GM19438 (cell line): ENCODE results near the gene ATP5F1E.

Experiments used
- ATAC-seq: cut with Tn5 transposase; IDR thresholded peaks from one replicate; pipeline ENCODE4 v1.9.1; 2021; ENCODE audit warnings: low read depth; ENCODE audit not compliant: unreplicated experiment

ATP5F1E gene

DNA sequence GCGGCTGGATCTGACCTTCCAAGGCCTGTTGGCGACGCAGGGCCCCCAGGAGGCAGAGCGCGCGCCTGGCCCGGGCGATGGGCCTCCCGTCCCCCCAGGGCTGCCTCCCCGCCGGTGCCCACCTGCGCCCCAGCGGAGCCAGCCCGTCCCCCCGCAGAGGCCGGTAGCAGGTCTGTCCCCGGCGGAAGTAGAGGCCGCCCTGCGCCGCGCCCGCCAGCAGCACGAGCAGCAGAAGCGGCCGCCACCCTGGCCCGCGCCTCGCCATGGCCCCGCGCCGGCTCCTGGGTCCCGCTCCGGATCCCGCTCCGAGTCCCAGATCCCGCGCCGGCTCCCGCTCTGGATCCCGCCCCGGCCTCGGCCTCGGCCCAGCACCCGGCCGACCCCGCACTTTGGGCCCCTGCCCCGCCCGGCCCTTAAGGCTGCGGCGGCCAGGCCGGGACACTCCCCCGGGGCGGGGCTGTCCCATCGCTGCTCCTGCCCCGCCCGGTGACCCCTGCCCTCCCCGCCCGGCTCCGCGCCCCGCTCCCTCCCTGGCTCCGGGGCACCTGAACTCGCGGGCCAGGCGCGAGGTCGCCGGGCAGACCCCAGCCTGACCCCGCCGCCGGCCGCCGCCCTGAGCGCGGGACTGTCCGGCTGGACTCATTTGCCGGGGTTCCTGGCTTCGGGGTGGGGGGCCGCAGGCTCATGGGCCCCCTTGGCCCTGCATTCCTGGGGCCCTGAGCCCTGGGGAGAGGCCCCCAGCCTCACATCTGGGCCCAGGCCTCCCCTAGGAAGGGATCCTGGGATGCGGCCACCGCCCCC lies 25.1 kb downstream of the ATP5F1E start, which contains the start of gene CTSZ:
CTSZ (minus strand) TSS at position 391 of the 801 bp plus-strand sequence; CDS start at position 265, 126 bp downstream.
- no peak for ATAC-seq

GRCh38 chr20:59006167-59006863 lies 25.8 kb downstream of the ATP5F1E start:
- no peak for ATAC-seq

DNA sequence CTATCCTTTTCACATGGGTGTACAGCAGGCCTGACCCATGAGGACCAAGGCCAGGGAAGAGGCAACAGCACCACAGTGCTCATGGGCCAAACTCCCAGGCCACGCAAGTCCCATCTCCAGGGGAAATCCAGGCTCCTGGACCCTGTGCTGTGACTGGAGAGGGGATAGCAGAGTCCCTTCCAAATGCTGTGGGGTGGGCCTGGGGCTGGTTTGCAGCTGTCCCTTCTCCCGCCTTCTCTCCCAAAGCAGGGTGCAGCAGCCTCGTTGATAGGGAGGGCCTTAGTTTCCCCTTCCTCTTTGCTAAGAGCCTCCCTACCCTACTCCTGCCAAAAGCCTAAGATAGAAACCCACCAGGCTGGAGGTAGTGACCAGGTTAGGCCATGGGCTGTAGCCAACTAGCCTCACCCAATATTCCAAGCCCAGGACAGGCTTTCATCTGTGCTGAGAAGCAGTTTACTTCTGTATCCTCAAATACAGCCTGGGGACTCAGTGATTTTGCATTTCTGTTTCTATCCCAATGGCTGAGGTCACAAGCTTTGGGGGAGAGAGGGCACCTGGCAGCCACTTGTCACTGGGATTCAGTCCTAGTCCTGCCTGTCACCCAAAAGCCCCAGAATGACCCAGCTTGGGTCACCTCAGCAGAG lies 26.5 kb downstream of the ATP5F1E start:
- ATAC-seq, result no peak

DNA sequence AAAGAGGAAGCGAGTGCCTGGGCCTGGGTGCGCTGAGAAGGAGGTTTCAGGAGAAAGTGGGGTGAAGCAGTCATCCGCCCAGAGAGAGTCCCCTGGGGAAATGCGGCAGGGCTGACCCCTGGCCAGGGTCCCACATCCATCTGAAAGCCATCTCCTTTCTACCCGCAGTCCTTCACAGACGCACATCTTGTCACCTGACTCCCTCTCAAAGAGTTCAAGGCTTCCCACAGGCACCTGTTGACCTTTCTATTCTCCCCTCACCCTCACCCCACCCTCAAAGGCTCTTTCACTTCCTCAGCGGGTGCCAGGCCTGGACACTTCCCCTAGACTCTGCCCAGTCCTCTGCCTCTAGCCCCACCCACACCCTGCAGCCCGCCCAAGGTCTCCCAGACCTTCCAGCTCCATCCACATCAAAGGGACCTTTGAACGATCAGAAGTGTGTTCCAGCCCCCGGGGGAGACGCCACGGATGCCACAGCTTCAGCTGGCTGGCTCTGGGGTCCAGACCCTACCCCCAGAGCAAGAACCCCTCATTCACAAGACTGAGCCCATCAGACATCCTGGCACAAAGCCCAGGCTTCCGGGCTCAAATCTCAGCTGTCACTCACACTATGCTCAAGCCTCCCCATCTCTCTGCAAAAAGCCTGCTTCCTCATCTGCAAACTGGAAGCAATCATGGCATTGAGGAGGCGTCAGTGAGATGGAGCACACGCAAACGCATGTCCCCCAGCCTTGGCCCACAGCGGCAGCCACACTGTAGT lies 27.2 kb downstream of the ATP5F1E start:
- peak; percentile 49 for ATAC-seq

DNA sequence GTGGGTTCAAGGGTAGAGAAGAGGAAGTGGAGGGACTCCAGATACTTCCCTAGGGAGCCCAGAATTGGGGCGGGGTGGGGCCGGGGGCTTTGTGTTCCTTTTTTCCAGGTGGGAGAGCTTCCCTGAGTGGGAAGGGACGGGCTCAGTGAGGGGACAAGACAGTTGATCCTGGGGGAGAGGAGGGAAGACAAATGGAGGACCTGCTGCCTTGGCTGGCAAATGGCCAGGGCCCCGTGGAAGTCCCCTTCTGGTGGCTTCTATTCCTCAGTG lies 27.7 kb downstream of the ATP5F1E start:
- ATAC-seq, result no peak

- no peak for ATAC-seq
Measured at GRCh38 chr20:59003836-59004492, 28.2 kb downstream of the ATP5F1E start.

DNA sequence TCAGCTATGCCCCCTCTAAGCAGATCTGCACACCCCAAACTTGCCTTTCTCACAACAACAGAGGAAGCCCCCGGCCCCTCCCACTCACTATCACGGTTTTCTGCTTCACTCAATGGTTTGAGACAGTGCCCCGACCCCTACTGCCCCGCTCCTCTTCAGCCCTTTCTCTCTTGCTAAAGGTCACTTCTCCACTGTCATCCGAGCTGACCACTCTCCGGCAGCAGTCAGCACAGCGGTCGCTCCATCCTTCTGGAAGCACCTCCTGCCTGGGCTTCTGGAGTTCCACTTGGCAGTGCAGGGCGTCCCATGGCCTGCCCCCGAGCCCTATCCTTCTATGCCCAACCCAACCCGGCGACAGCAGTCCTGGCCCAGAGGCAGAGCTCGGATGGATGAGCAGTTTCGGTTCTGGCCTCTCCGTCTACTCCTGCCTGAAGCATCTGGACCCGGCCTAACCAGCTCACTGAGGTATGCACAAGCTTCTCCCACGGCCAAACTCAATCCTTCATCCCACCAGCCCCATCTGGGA lies 29.2 kb downstream of the ATP5F1E start:
- ATAC-seq, result no peak

DNA sequence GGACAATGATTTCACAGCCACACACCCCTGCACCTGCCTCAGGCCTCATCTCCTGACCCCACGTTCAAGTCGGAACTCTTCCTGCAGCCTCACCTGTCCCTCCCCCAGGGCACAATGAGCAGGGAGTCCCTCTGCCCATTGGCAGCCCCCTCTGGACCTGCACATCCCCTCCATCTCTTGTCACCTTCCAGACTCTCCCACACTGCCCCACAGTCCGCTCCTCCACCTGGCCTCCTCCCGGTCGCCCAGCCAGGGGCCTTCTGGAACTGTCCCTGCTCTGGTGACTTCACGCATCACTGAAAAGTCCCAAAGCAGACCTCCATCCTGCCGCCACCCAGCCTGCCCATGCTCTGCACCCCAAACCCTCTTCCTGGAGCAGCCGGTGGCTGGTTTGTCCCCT lies 29.7 kb downstream of the ATP5F1E start:
- no peak for ATAC-seq

GRCh38 chr20:59001449-59002171 lies 30.5 kb downstream of the ATP5F1E start:
- no peak for ATAC-seq

DNA sequence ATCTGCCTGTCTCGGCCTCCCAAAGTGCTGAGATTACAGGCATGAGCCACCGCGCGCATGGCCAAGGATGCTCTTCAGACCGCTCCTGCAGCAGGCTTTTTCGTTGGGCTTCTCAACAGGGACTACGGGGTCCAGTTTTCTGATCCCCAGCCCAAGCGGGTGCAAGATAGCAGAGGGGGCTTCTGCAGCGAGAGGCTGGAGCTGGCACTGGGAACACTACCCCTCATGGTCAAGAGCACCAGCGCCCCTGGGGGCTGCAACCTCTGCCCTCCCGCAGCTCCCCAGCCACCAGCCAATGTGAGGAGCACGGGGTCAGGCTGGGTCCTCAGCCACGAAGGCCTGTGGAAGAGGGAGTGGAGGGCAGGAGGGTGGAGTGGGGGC lies 31.1 kb downstream of the ATP5F1E start:
- no peak for ATAC-seq

DNA sequence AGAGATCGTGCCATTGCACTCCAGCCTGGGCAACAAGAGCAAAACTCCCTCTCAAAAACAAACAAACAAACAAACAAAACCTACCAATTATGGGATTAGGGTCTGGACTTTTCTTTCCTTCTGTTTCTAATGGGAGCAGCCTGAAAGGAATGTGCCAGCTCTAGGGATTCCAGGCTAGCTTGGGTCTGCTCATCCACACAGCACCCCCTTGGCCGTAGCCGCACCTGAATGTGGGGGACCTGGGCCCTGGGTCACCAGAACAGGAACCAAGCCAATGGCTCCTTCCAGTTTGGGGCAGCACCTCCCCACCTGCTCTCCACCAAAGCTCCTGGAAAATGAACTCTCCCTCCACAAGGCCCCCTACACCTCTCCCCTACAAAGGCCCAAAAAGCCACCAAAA lies 31.8 kb downstream of the ATP5F1E start:
- no peak for ATAC-seq

GRCh38 chr20:58998656-58999055 lies 33.5 kb downstream of the ATP5F1E start:
- ATAC-seq, result no peak

DNA sequence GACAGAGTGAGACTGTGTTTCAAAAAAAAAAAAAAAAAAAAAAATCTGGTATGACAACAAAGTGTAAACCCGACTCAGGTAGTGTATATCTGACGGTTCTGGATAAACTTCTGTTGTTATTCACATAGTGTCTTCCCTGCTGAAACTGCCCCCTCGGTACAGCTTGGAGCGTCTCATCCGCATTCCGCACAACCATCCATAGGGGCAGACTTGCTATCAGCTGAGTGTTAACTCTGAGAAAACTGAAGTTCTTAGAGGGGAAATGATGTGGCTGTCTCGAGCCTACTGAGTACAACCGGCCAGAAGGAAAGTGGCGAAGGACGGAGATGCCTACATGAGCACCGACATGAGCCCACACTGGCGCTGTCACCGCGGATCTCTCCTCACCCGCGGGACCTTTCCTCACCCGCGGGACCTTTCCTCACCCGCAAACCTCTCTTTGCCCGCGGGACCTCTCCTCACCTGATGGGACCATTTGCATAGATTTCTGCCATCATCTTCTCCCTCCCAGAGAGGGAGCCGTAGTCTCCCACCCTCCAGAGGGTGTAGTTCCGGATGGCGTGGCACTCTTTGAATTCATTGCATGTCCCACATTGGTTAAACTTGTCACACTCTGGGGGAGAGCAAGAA lies 34.9 kb downstream of the ATP5F1E start:
- no peak for ATAC-seq

DNA sequence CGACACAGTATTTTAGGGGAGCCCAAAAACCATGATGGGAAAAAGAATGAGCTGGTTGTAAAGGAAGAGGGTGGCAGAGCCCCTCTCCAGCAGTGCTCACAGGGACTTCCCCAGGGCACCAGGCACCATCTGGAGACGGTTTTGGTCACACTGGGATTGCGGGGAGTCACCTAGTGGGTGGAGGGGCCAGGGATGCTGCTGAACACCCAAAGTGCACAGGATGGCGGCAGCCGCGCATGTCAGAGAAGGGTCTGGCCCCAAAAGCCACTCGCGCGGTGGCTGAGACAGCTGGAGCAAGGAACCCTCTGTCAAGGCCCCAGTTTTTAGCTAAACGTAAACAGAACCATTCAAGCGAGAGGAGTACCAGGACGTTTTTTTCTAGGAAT lies 35.9 kb downstream of the ATP5F1E start:
- ATAC-seq, result no peak

DNA sequence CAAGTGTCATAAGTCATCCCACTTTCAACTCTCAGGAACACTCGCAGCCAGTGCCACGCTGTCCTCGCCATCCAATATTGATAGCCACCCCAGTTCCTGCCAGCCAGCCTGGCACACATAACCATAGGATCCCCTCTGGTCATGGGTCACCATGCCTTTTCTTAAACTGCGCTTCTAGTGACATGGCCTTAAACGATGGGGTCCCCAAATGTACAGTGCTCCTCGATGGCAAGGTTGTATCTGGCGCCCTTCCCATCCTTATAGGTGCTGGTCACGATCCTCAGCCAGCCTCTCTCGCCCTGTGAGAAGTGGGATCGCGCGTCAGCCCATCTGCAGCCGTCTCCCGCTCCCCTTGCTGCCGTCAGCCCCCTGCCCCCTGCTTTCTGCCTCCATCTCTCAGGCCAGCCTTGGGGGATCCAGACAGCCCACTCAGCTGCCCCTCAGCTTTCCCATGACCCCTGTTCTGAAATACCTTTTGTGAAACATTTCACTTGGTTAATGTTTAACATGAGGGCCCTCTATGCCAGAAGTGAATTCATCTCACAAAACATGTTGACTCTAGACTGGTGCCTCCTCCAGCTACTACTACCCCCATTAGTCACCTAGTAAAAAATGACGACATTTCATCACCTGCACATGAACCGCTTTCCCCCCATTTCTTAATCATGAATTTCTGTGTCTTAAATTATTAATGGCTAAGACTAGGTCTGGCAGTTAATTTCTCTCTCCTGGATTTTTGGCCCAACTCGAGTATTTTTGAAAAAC lies 36.5 kb downstream of the ATP5F1E start:
- no peak for ATAC-seq

DNA sequence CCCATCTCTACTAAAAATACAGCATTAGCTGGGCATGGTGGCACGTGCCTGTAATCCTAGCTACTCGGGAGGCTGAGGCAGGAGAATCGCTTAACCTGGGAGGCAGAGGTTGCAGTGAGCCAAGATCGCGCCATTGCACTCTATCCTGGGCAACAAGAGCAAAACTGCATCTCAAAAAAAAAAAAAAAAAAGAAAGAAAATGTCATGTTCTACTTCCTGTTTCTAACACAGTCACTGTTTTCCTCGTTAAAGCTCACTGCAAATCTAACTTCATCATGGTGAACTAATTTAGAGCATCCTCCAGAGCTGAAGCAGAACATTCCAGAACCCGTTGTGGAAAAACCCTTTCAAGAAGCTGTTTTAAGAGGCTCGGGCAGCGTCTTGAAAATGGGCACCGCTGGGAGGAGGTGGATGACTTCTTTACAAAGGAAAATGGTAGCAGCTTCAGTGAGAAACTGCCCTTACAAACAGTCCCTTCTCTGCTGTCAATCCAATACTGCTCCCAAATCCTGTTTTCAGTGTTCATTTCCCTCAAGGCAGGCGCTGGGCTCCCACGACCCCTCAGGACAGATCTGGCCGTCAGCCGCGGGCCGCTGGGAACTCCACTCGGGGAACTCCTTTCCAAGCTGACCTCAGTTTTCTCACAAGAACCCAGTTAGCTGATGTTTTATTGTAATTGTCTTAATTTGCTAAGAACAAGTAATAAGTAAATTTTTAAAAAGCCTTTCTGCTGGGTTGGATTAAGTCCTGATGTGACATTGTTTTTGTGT lies 37.6 kb downstream of the ATP5F1E start:
- no peak for ATAC-seq

- ATAC-seq, result no peak
Measured at GRCh38 chr20:58993332-58994248, 38.5 kb downstream of the ATP5F1E start.
